GM12878 (cell line): ENCODE results near the gene ZNF365. TPM values are rescaled to one million over a fixed set of nuclear protein-coding genes. Genes with fewer than 3 reads are reported as not detected.

Experiments
- ATAC-seq: fragments of 200-7000 bp; cut with Tn5 transposase; 3 replicates; pipeline ENCODE4 v1.9.1; 2020; ENCODE audit warnings: mild to moderate bottlenecking, moderate library complexity
- BruUV-seq: library from RNA; stranded (reverse); fragments of 400-500 nt; replicated peaks from 2 replicates; lab custom pipeline; 2021; lab: Mats Ljungman, UMichigan
- CTCF ChIA-PET: fragments of 300-600 bp; sonication (Branson Sonifier 250); formaldehyde crosslinking; extraction: SDS; loops from one replicate; lab custom pipeline; 2021; ENCODE audit warnings: inconsistent platforms; lab: Yijun Ruan, JAX
- POLR2A ChIA-PET: fragments of 350-600 bp; formaldehyde crosslinking; extraction: SDS; loops from one replicate; lab custom pipeline; 2021; ENCODE audit warnings: inconsistent platforms; lab: Charles Lee
- RAD21 ChIA-PET: fragments of 300-600 bp; sonication (Branson Sonifier 250); formaldehyde crosslinking; loops from one replicate; lab custom pipeline; 2023; ENCODE audit warnings: antibody characterized with exemption; ENCODE audit not compliant: unreplicated experiment; lab: Charles Lee
- SMC1A ChIA-PET: fragments of 300-600 bp; sonication (Branson Sonifier 250); formaldehyde crosslinking; loops from one replicate; lab custom pipeline; 2023; ENCODE audit not compliant: unreplicated experiment, uncharacterized antibody; lab: Charles Lee
- DNase-seq: peaks from one replicate; pipeline ENCODE4 v3.0.0-alpha.2; 2011; ENCODE audit warnings: low read depth, low spot score
- FAIRE-seq: peaks from 3 replicates; lab custom pipeline; 2011; peaks lifted over from hg19 to GRCh38; lab: Jason Lieb, UNC
- H2AFZ ChIP-seq: 2 replicates; pipeline ENCODE4 v1.6.0; 2011; ENCODE audit warnings: low read depth, low read length, control low read depth; ENCODE audit not compliant: control insufficient read depth
- H3K27ac ChIP-seq: 2 replicates; pipeline ENCODE4 v1.5.1; 2011; ENCODE audit warnings: control low read depth; ENCODE audit not compliant: control insufficient read depth, insufficient read depth
- H3K27me3 ChIP-seq, 2 experiments: replicated peaks in 1 of 2; 2 replicates each; pipeline versions ENCODE4 v1.6.0 to v1.6.1; 2011; ENCODE audit warnings: low read length in 1 of 2; ENCODE audit not compliant: control insufficient read depth in 2 of 2, insufficient read depth in 2 of 2
- H3K36me3 ChIP-seq, 2 experiments: 2 replicates each; pipeline ENCODE4 v1.5.1; 2011; ENCODE audit warnings: low read length in 1 of 2; ENCODE audit not compliant: control insufficient read depth in 2 of 2, insufficient read depth in 2 of 2
- H3K4me1 ChIP-seq: 2 replicates; pipeline ENCODE4 v1.6.1; 2011; ENCODE audit warnings: mild to moderate bottlenecking, low read length, moderate library complexity, mixed read lengths; ENCODE audit not compliant: control insufficient read depth, insufficient read depth
- H3K4me2 ChIP-seq: 2 replicates; pipeline ENCODE4 v1.6.0; 2011; ENCODE audit warnings: control low read depth; ENCODE audit not compliant: control insufficient read depth, insufficient read depth
- H3K4me3 ChIP-seq: fragments of 200-600 bp; sonication (generic); 2 replicates; pipeline ENCODE4 v1.5.1; 2016
- H3K79me2 ChIP-seq: 2 replicates; pipeline ENCODE4 v1.6.0; 2011; ENCODE audit warnings: low read length; ENCODE audit not compliant: control insufficient read depth, insufficient read depth
- H3K9ac ChIP-seq: 2 replicates; pipeline ENCODE4 v1.8.0; 2011; ENCODE audit warnings: low read length, control low read depth, mixed read lengths; ENCODE audit not compliant: control insufficient read depth, insufficient read depth
- H3K9me3 ChIP-seq: replicated peaks from 3 replicates; pipeline ENCODE4 v1.5.1; 2011; ENCODE audit warnings: mild to moderate bottlenecking, low read length; ENCODE audit not compliant: control insufficient read depth, insufficient read depth
- H4K20me1 ChIP-seq: 2 replicates; pipeline ENCODE4 v1.6.0; 2011; ENCODE audit not compliant: control insufficient read depth, insufficient read depth
- BACH1 ChIP-seq: fragments of 450-650 bp; IDR thresholded peaks from 2 replicates; pipeline ENCODE4 v1.6.1; 2017; ENCODE audit warnings: mild to moderate bottlenecking, borderline replicate concordance
- BMI1 ChIP-seq: fragments of 450-650 bp; IDR thresholded peaks from 2 replicates; pipeline ENCODE4 v1.6.1; 2016; ENCODE audit warnings: mild to moderate bottlenecking, moderate library complexity, borderline replicate concordance
- CHD4 ChIP-seq: fragments of 200-600 bp; sonication (generic); IDR thresholded peaks from 2 replicates; pipeline ENCODE4 v1.6.1; 2016; ENCODE audit warnings: mild to moderate bottlenecking
- EP300 ChIP-seq, 2 experiments: fragments of 150-350 bp in 1 of 2; IDR thresholded peaks; 2 replicates each; pipeline ENCODE4 v1.6.1; 2011 to 2012; ENCODE audit warnings: low read depth in 2 of 2, low read length in 2 of 2, borderline replicate concordance in 1 of 2, improper control_type of control experiment in 1 of 2, inconsistent platforms in 1 of 2; ENCODE audit not compliant: control insufficient read depth in 1 of 2
- HDGF ChIP-seq: fragments of 450-650 bp; IDR thresholded peaks from 2 replicates; pipeline ENCODE4 v1.6.1; 2016; ENCODE audit warnings: antibody characterized with exemption
- MEF2A ChIP-seq: IDR thresholded peaks from 2 replicates; pipeline ENCODE4 v1.6.1; 2011; ENCODE audit warnings: low read depth, mild to moderate bottlenecking, low read length, moderate library complexity; ENCODE audit not compliant: insufficient read depth
- MTA3 ChIP-seq: IDR thresholded peaks from 2 replicates; pipeline ENCODE4 v1.6.1; 2012; ENCODE audit warnings: low read length, inconsistent platforms, borderline replicate concordance
- MYB ChIP-seq: fragments of 150-350 bp; IDR thresholded peaks from 2 replicates; pipeline ENCODE4 v1.6.1; 2014; ENCODE audit warnings: mild to moderate bottlenecking, low read depth, low read length, borderline replicate concordance
- MYC ChIP-seq: IDR thresholded peaks from 2 replicates; pipeline ENCODE4 v1.6.1; 2011; ENCODE audit warnings: mild to moderate bottlenecking, low read length, moderate library complexity, inconsistent platforms; ENCODE audit not compliant: insufficient read depth, insufficient replicate concordance, insufficient read length, severe bottlenecking
- NFYB ChIP-seq: IDR thresholded peaks from 2 replicates; pipeline ENCODE4 v1.6.1; 2011; ENCODE audit warnings: low read depth, mild to moderate bottlenecking, low read length, improper control_type of control experiment, moderate library complexity; ENCODE audit not compliant: insufficient read depth
- POLR2AphosphoS5 ChIP-seq: IDR thresholded peaks from 2 replicates; pipeline ENCODE4 v1.6.1; 2011; ENCODE audit warnings: mild to moderate bottlenecking, low read length, inconsistent platforms
- POU2F2 ChIP-seq: IDR thresholded peaks from 3 replicates; pipeline ENCODE4 v1.6.1; 2011; ENCODE audit warnings: low read depth, mild to moderate bottlenecking, low read length, borderline replicate concordance
- SIN3A ChIP-seq: IDR thresholded peaks from 2 replicates; pipeline ENCODE4 v1.6.1; 2012; ENCODE audit warnings: low read depth, low read length, improper control_type of control experiment
- SMARCA5 ChIP-seq: fragments of 450-650 bp; IDR thresholded peaks from 2 replicates; pipeline ENCODE4 v1.6.1; 2017; ENCODE audit warnings: mild to moderate bottlenecking
- SMC3 ChIP-seq: IDR thresholded peaks from 2 replicates; pipeline ENCODE4 v1.6.1; 2011; ENCODE audit warnings: low read length, improper control_type of control experiment, borderline replicate concordance
- STAT1 ChIP-seq: fragments of 450-650 bp; conservative IDR thresholded peaks from 2 replicates; pipeline ENCODE4 v1.6.1; 2014; ENCODE audit warnings: antibody characterized with exemption, mild to moderate bottlenecking
- SUPT20H ChIP-seq: IDR thresholded peaks from 2 replicates; pipeline ENCODE4 v1.6.1; 2011; ENCODE audit warnings: low read depth, mild to moderate bottlenecking, low read length, moderate library complexity, borderline replicate concordance; ENCODE audit not compliant: control insufficient read depth
- ZNF207 ChIP-seq: fragments of 450-650 bp; IDR thresholded peaks from 2 replicates; pipeline ENCODE4 v1.6.1; 2014; ENCODE audit warnings: antibody characterized with exemption, mild to moderate bottlenecking, borderline replicate concordance
- ZNF384 ChIP-seq: IDR thresholded peaks from 2 replicates; pipeline ENCODE4 v1.6.1; 2012; ENCODE audit warnings: low read depth, mild to moderate bottlenecking, low read length, improper control_type of control experiment, borderline replicate concordance
- ZZZ3 ChIP-seq: IDR thresholded peaks from 2 replicates; pipeline ENCODE4 v1.6.1; 2011; ENCODE audit warnings: low read depth; ENCODE audit not compliant: control insufficient read depth, insufficient read length
- WGBS: methylation state at CpG from one replicate; pipeline ENCODE4 v1.1.6; 2016; ENCODE audit warnings: low lambda C conversion rate; ENCODE audit not compliant: insufficient replicate concordance, insufficient coverage; ENCODE audit errors: missing lambda C conversion rate; 5-methylcytosine and 5-hydroxymethylcytosine counted together
- in situ Hi-C: fragments of 300-500 bp; cut with MboI; formaldehyde crosslinking; loops from 9 replicates; pipeline ENCODE4 v1.14.3; 2018; ENCODE audit warnings: mixed read lengths
- intact Hi-C: fragments of 100-400 bp; cut with micrococcal nuclease; formaldehyde crosslinking; loops from one replicate; pipeline ENCODE4 v1.14.2; 2022; ENCODE audit not compliant: unreplicated experiment
- polyA plus RNA-seq, 11 experiments: library from polyadenylated mRNA; depleted of rRNA in 4 of 11; unstranded in 6 of 11; stranded (reverse) in 5 of 11; fragments of >200 nt; fragmentation: Nextera tagmentation in 4 of 11; fragmentation: Illumina TruSeq in 1 of 11; extraction: Ambion mirVana in 4 of 11; extraction: Trizol in 1 of 11; gene quantifications; 1 replicate in 1 of 11; 2 replicates in 10 of 11; pipeline versions ENCODE4 v1.2.1 to v1.2.3, GENCODE V29; 2011 to 2016; ENCODE audit warnings: inconsistent platforms in 2 of 11, missing spikeins in 2 of 11, low read depth in 1 of 11
- total RNA-seq, 4 experiments: library from RNA; depleted of rRNA in 3 of 4; stranded (reverse); fragments of >200 nt in 3 of 4; fragmentation: Illumina TruSeq in 1 of 4; extraction: Trizol in 1 of 4; gene quantifications; 2 replicates each; pipeline versions ENCODE4 v1.2.1 to v1.2.3, GENCODE V29; 2013 to 2021

The ZNF365 gene
- total and polyA plus RNA-seq, 10 of the 15 experiments (the other 5 are each of a cell fraction or from before 2014, with no cell fraction given), result 0.08 TPM; not detected in 9

GRCh38 chr10:62327885-62328284 is 46.3 kb upstream of the ZNF365 start:
- CTCF ChIA-PET, result no interaction called here
- H3K27ac ChIP-seq, result no peak overlapping the region
- no peaks in the 10 kb centered on the region for H3K9me3 ChIP-seq
- no peak overlapping the region for H3K4me2 ChIP-seq
- H3K79me2 ChIP-seq, result no peaks in the 10 kb centered on the region
- ATAC-seq, result no peak
- RAD21 ChIA-PET, result no interaction called here
- FAIRE-seq, result no peak
- no TSS peak for BruUV-seq
- POLR2A ChIA-PET, result no interaction called here
- intact Hi-C loops, result no loop called here
- SMC1A ChIA-PET, result interaction anchor here (1.0 kb wide), 1 partner anchor 13 kb away, joined by 3 read pairs; no protein-coding TSS in a partner anchor
- in situ Hi-C loops, result no loop called here
- no peaks in the 10 kb centered on the region for H3K36me3 ChIP-seq
- TF ChIP-seq MEF2A, result no peak
- TF ChIP-seq SMC3, result no peak
- TF ChIP-seq CHD4, result no peak
- no peak for TF ChIP-seq MYC
- TF ChIP-seq SIN3A, result no peak
- no peak for TF ChIP-seq STAT1
- no peak for TF ChIP-seq POU2F2
- TF ChIP-seq SMARCA5, result no peak
- TF ChIP-seq SUPT20H, result no peak
- DNase-seq, result no peak
- H2AFZ ChIP-seq, result no peak overlapping the region
- H3K27me3 ChIP-seq, result no peaks in the 10 kb centered on the region
- H4K20me1 ChIP-seq, result no peaks in the 10 kb centered on the region
- H3K9ac ChIP-seq, result no peak overlapping the region
- no peak overlapping the region for H3K4me3 ChIP-seq
- H3K4me1 ChIP-seq, result no peaks in the 10 kb centered on the region
- WGBS, result 32% methylated on average over 3 of the region's 3 CpGs

- in situ Hi-C loops, result no loop called here
- SMC1A ChIA-PET, result interaction anchor here (1.1 kb wide), 1 partner anchor 11 kb away, joined by 4 read pairs; no protein-coding TSS in a partner anchor
- intact Hi-C loops, result no loop called here
Observed at GRCh38 chr10:62330213-62330612, 44.0 kb upstream of the ZNF365 start.

More at GRCh38 chr10:62330213-62330612, 44.0 kb upstream of the ZNF365 start:
- DNase-seq, result no peak
- BruUV-seq, result no TSS peak
- RAD21 ChIA-PET, result no interaction called here
- H3K9me3 ChIP-seq, result no peaks in the 10 kb centered on the region
- no peak overlapping the region for H3K9ac ChIP-seq
- H3K27ac ChIP-seq, result no peak overlapping the region
- H3K27me3 ChIP-seq, result no peaks in the 10 kb centered on the region
- no peak for FAIRE-seq
- WGBS, result 22% methylated on average over 1 of the region's 1 CpG
- CTCF ChIA-PET, result no interaction called here
- H2AFZ ChIP-seq, result no peak overlapping the region
- H3K4me1 ChIP-seq, result no peaks in the 10 kb centered on the region
- ATAC-seq, result no peak
- H3K36me3 ChIP-seq, result no peaks in the 10 kb centered on the region
- H3K79me2 ChIP-seq, result no peaks in the 10 kb centered on the region
- H3K4me2 ChIP-seq, result no peak overlapping the region
- POLR2A ChIA-PET, result no interaction called here
- H3K4me3 ChIP-seq, result no peak overlapping the region
- TF ChIP-seq MYB (no peak), SIN3A (no peak), ZNF384 (no peak), BACH1 (no peak), POU2F2 (no peak), POLR2AphosphoS5 (no peak), HDGF (no peak), NFYB (no peak), MTA3 (no peak), ZNF207 (no peak), BMI1 (no peak), SMC3 (no peak), ZZZ3 (no peak), EP300 (IDR thresholded peaks at IDR 0.05; ENCODE audit: borderline replicate concordance in 1 of 2, control insufficient read depth in 1 of 2, low read depth in 2 of 2, low read length in 2 of 2) (no peak)
- no peaks in the 10 kb centered on the region for H4K20me1 ChIP-seq
